Stimulated activated effector memory CD8-positive, alpha-beta T cell treated with anti-CD3 and anti-CD28 coated beads, Interleukin-12 subunit alpha, Interleukin-12 subunit beta, amount 100 ng/mL, for 72 hours (primary cell): ENCODE data around the gene ZMIZ1.

Source experiments
- ATAC-seq: fragments of 150-1000 bp; cut with Tn5 transposase; 2 replicates; pipeline ENCODE4 v1.10.0; 2021
- DNase-seq, 2 donors: peaks; one replicate each; pipeline ENCODE4 v3.0.0; 2021 to 2022; ENCODE audit warnings: low spot score in 2 of 2
- H3K27ac Mint-ChIP-seq: one replicate; pipeline ENCODE4 v1.8.0; 2022; ENCODE audit warnings: mild to moderate bottlenecking, mixed read lengths
- H3K36me3 Mint-ChIP-seq: one replicate; pipeline ENCODE4 v1.8.0; 2022; ENCODE audit warnings: mild to moderate bottlenecking, mixed read lengths
- H3K4me1 Mint-ChIP-seq: one replicate; pipeline ENCODE4 v1.8.0; 2022; ENCODE audit warnings: mixed read lengths
- H3K4me3 Mint-ChIP-seq: one replicate; pipeline ENCODE4 v1.8.0; 2022; ENCODE audit warnings: mild to moderate bottlenecking, mixed read lengths
- H3K9me3 Mint-ChIP-seq: one replicate; pipeline ENCODE4 v1.8.0; 2022; ENCODE audit warnings: mixed read lengths

ZMIZ1 gene

DNA sequence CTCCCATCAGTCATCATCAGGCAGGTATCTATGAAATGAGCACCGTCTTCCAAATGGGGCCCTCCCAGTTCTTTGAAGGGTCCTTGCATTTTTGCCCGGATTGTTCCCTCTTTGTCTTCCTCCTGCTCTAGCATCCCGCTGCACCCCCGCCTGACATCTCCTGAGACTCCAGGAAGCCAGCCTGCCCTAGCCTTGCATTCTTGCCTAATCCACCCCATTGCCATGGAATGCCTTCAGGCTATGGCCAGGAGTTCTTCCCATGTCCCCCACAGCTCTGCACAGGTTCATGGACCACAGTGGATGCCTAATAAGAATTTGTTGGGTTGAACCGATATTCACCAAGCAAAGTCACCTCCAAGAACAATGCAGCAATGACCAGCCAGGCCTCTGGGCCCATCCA is 62.1 kb downstream of the ZMIZ1 start:
- H3K36me3 Mint-ChIP-seq, result peaks cover 14% of the 10 kb centered on the region
- peaks cover 22% of the 10 kb centered on the region for H3K4me1 Mint-ChIP-seq
- ATAC-seq, result no peak
- H3K4me3 Mint-ChIP-seq, result no peak overlapping the region
- H3K27ac Mint-ChIP-seq, result peak overlapping the region; percentile 82
- DNase-seq, result no peak
- no peaks in the 10 kb centered on the region for H3K9me3 Mint-ChIP-seq

DNA sequence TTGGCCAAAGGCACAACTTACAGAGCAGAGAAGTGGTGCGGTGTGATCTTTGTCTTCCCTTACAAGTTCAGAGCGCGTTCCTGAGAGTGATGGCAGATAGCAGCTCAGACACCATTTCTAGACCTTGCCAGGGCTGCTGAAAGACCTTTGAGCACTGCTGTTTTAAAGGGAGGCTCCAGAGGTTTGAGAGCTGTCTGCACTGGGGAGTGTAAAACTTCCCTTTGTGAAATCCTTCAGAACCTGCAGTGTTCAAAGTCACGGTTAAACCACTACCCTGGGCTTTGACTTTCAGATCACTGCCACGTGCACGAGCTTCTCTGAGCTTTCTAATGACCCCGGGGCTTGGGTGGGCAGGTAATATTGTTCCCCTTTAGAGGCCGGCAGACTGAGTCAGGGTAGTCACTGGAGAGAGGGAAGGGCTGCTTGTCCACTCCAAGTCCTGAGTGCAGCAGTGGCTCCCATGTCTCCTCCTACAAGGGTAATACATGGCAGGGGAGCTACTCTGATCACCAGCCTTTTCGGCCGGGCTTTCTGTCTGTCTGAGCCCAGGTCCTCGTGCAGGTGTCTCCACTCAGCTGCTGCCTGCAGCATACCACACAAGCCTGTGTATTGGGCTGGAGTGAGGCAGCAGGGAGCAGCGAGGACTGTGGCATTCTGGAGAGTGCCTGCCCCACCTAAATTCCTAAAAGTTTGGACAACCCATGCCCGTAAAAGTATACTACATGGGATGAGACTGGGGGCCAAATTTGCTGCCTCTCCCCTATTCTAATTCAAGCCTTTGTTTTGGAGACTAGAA is 63.3 kb downstream of the ZMIZ1 start:
- no peak for DNase-seq
- H3K36me3 Mint-ChIP-seq, result peaks cover 14% of the 10 kb centered on the region
- H3K4me1 Mint-ChIP-seq, result peaks cover 34% of the 10 kb centered on the region
- no peak overlapping the region for H3K4me3 Mint-ChIP-seq
- no peaks in the 10 kb centered on the region for H3K9me3 Mint-ChIP-seq
- ATAC-seq, result no peak
- H3K27ac Mint-ChIP-seq, result no peak overlapping the region

DNA sequence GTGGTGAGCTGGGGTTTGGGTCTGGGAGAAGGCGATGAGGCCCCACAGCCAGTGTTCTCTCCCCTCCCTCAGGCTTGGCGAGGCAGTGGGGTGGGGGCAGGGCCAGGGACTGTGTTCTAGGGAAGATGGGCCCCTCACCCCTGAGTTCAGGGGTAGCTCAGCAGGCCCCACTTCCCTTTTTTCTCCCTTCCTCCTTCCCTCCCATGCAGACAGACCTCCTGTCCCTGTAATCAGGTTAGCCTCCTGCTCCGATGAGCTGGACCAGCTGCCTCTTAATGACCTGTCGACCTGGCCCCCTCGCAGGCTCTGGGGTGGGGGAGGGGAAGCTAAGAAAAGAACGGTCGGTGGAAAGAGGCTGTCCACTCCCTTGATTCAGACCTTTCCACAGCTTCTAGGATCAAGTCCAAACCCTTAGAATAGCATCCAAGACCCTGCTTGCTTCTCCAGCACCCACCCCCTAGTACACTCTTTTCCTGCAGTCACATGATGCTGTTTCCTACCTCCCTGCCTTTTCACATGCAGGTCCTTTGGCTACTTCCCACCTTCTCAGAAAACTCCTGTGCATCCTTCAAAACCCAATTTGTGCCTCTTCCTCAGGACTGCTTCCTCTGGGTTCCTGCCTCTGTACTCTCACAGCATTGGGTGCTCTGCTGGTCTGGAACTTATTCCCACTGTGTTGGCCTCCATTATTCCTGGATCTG is 64.1 kb downstream of the ZMIZ1 start:
- DNase-seq, result no peak
- ATAC-seq, result no peak
- Mint-ChIP-seq H3K4me3 (no peak overlapping the region), H3K27ac (peak overlapping the region; percentile 10), H3K4me1 (peaks cover 42% of the 10 kb centered on the region), H3K36me3 (peaks cover 14% of the 10 kb centered on the region), H3K9me3 (no peaks in the 10 kb centered on the region)

DNA sequence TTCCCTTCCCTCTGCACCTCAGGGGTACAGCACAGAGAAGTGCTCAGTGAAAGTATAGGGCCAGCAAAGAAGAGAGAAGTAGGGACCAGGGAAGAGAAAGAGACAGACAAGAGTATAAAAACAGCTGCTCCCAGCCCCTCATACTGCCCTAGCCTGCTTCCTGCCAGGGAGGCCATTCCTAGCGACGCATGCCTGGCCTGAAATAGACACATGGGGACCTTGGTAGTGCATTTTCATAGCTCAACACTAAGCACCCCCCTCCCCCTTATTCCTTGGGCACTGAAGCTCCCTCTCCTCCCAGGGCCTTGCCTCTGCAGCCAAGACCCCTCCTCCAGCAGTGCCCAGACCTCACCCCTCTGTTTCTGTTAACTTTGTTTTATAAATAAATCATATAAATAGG is 64.7 kb downstream of the ZMIZ1 start:
- Mint-ChIP-seq H3K4me3 (no peak overlapping the region), H3K9me3 (no peaks in the 10 kb centered on the region), H3K36me3 (peaks cover 14% of the 10 kb centered on the region), H3K4me1 (peaks cover 44% of the 10 kb centered on the region), H3K27ac (peak overlapping the region; percentile 10)
- DNase-seq (no peak), ATAC-seq (no peak)

DNA sequence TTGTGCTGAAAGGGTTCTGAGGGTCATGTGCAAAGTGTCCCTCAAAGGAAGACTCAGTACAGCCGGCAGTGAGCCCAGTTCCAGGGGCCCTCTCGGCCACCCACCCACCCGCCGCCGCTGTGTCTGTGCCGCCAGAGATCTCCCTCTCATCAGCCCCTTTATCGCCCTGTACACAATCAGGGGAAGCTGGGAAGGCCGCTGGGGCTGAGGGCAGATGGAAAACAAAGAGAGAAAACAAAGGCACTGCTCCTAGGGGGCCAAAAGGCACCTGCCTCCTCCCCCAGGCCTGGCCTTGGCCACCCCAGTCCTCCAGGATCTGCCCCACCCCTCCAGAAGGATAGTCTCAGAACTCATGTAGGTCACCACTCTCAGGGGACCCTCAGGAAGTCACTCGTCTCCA is 67.0 kb downstream of the ZMIZ1 start:
- no peaks in the 10 kb centered on the region for H3K9me3 Mint-ChIP-seq
- DNase-seq (no peak), ATAC-seq (no peak)
- H3K4me3 Mint-ChIP-seq, result no peak overlapping the region
- peak overlapping the region; percentile 93 for H3K27ac Mint-ChIP-seq
- peaks cover 11% of the 10 kb centered on the region for H3K36me3 Mint-ChIP-seq
- H3K4me1 Mint-ChIP-seq, result peaks cover 43% of the 10 kb centered on the region

DNA sequence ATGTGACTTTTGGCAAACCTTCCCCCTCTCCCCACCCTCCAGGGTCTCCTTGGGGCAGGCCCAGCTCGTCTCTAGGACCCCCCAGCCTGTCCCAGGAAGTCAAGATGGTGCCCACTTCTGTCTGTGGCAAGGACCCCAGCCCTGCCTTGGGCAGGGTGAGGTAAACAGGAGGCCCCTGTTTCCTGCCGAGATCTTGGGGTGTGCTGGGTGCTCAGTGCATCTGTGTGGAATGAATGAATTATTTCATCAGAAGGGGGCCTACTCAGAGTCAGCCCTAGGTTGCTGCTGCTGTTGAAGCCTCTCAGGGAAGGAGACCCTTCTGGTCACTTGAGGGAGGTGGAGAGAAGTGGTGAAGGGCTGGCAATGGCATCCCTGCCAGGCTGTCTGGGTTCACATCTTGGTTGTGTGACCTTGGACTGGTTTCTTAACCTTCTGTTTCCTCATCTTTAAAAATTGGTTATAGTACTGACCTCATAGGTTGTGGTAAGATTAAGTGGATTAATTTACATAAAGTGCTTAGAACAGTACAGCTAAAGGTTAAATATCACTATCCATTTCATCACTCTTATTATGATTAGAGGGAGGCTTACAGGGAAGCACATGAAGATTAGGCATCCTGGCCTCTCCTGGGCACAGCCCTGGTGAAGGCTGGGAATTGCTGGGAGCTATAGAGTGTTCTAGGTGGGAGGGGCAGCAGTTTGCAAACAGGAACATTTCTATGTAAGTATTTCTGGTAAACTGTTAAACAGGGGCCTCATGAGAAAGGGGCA is 67.7 kb downstream of the ZMIZ1 start:
- Mint-ChIP-seq H3K4me1 (peaks cover 43% of the 10 kb centered on the region), H3K27ac (peak overlapping the region; percentile 93), H3K9me3 (no peaks in the 10 kb centered on the region), H3K4me3 (peak overlapping the region; percentile 64), H3K36me3 (peaks cover 5% of the 10 kb centered on the region)
- no peak for DNase-seq
- peak; percentile 35 for ATAC-seq

DNA sequence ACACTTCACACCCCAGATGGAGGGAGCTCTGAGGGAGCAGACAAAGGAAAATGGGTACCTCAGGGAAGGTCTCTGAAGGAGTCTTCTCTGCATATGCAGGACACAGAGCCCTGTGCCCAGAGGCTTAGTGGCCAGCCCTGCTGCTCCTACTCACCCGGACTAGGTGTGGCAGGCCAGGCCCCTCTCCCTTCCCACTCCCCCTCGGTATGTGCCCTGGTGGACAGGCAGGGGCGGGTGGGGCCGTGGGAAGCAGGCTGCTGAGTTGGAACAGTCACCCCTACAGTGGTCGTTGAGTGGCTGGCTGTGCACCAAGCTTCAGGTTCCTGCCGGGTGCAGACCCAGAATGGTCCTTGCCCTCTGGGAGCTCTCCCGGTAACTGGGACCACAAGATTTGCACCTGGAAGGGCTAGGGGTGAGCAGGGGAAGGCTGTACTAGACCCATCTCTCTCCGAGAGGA is 68.6 kb downstream of the ZMIZ1 start:
- H3K4me3 Mint-ChIP-seq, result peak overlapping the region; percentile 64
- ATAC-seq, result peak; percentile 15
- DNase-seq, result peak in 1 of 2 donors; percentile 67
- peaks cover 51% of the 10 kb centered on the region for H3K4me1 Mint-ChIP-seq
- peak overlapping the region; percentile 93 for H3K27ac Mint-ChIP-seq
- no peaks in the 10 kb centered on the region for H3K36me3 Mint-ChIP-seq
- H3K9me3 Mint-ChIP-seq, result no peaks in the 10 kb centered on the region

DNA sequence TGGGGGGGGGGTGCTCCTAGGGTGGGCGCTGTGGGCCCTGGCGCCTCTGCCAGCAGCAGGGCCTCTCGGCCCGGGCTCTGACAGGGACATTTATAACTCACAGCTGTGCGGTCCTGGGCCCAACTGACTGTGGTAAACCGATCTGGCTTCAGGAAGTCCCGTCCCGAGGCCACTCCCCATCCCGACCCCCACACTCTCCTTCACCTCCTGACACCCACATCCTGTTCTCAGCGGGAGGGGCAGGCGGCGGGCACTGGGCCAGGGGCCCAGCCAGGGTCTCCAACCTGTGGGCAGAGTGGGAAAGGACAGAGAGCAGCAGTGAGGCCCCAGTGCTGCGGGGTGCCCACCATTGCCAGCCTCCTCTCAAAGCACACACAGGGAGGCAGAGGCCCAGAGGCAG is 69.1 kb downstream of the ZMIZ1 start:
- no peaks in the 10 kb centered on the region for H3K9me3 Mint-ChIP-seq
- H3K4me3 Mint-ChIP-seq, result peak overlapping the region; percentile 64
- DNase-seq, result peak; percentile 12 to 78
- no peaks in the 10 kb centered on the region for H3K36me3 Mint-ChIP-seq
- peak overlapping the region; percentile 93 for H3K27ac Mint-ChIP-seq
- H3K4me1 Mint-ChIP-seq, result peaks cover 50% of the 10 kb centered on the region
- peak; percentile 88 for ATAC-seq

DNA sequence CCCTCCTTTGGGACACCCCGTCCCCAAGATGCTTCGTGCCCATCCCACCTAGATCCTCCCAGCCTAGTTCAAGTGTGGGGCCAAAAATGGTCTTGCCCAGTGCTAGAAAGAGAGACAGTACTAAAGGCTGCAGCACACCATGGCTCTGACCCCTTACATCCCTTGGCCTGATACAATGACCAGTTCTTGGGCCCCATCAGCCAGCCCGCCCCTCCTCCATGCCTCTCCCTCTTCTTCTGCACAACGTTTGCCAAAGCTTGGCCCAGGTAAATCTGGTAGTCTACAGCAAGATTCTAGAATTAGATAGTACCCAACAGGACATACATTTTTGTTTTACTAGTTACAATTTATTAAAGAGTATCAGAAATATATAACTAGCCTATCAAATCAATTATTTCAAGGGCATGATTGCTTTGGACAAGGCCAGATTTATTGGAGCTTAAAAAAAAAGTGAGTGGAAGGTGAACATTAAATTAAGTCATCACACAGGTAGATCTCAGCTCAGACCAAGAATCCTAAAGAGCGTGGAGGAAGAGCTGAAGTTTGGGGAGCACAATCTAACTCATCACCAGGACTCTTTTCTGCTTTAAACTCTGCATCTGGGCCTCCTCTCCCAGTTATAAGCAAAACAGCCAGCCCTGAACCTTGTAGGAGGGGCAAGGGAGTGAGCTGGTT is 69.8 kb downstream of the ZMIZ1 start:
- ATAC-seq (no peak), DNase-seq (no peak)
- Mint-ChIP-seq H3K36me3 (no peaks in the 10 kb centered on the region), H3K9me3 (no peaks in the 10 kb centered on the region), H3K27ac (peak overlapping the region; percentile 93), H3K4me1 (peaks cover 45% of the 10 kb centered on the region), H3K4me3 (peak overlapping the region; percentile 64)

DNA sequence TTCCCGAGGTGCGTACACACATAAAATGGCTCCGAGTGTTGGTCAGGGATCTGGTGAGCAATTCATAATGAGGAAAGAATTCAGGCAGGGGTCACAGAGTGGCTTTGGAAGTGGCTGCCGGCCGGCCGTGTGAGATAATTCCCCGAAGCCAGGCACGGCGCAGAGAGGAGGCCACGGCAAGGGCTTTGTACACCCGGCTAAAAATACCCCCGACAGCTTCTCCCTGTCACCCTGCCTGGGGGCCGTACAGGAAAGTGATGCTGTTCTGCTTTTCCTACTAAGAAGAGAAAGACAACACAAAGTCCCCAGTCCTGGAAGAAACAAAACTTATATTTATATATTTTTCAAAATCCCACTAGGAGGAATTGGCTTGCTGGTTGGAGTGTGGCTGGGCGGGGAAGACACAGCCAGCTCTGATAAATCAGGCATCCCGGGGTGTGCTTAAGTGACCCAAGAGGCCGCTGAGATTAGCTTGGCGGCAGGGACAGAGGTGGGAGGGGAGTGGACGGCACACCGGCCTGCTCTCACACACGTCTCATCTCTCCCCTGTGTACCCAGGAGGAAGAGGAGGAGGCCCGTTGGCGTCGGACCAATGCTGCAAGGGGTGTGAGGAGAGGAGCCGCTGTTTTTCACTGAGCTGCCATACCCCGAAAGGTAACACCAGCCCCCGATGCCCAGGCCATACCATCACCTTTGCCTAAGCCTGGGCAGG is 70.5 kb downstream of the ZMIZ1 start:
- ATAC-seq, result no peak
- Mint-ChIP-seq H3K36me3 (no peaks in the 10 kb centered on the region), H3K27ac (peak overlapping the region; percentile 93), H3K4me3 (no peak overlapping the region), H3K9me3 (no peaks in the 10 kb centered on the region), H3K4me1 (peaks cover 46% of the 10 kb centered on the region)
- no peak for DNase-seq

DNA sequence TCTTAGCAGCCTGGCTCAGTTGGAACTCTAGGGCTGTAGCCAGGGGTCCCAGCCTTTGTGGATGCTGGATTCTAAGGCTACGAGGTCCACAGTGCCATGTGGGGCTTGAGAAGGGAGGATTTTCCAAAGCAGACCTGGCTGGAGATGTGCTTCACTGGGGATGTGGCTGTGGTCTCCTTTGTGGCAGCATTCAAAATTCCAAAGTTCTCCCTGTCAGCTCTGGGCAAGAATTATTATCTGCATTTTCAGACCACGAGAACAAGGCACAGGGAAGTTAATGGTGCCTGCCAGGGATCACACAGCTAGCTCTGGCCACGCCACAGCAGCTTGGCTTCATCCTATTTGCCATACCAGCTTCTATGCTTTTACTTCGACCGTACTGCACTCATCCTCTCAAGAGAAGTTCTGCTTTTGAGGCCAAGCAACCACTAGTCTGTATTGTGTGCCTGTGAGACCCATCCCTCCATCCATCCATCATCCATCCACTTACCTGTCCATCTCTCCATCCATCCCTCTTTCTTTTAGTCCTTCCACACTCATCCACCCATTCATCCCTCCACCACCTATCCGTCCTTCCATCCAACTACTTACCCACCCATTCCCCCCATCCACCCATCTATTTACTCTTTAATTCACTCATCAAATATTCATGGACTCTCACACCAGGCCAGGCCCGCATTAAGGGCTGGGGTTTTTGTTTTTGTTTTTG is 71.5 kb downstream of the ZMIZ1 start:
- Mint-ChIP-seq H3K9me3 (no peaks in the 10 kb centered on the region), H3K27ac (no peak overlapping the region), H3K4me3 (no peak overlapping the region), H3K4me1 (peaks cover 56% of the 10 kb centered on the region), H3K36me3 (no peaks in the 10 kb centered on the region)
- no peak for ATAC-seq
- DNase-seq, result no peak

DNA sequence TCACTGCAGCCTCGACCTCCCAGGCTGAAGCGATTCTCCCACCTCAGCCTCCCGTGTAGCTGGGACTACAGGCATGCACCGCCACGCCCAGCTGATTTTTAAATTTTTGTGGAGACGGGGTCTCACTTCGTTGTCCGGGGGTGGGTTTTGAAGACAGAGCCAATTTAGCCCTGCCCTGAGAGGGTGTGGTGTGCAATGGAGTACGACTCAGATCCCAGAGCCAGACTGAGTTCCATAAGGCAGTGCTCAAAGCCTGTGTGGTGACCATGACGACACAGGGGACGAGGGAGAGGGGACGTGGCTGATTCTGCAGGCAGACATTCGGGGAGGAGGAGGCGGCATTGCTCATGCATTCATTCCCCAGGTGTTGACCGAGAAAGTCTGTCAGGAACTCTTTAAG is 72.1 kb downstream of the ZMIZ1 start:
- no peaks in the 10 kb centered on the region for H3K9me3 Mint-ChIP-seq
- H3K36me3 Mint-ChIP-seq, result no peaks in the 10 kb centered on the region
- no peak overlapping the region for H3K4me3 Mint-ChIP-seq
- H3K4me1 Mint-ChIP-seq, result peaks cover 54% of the 10 kb centered on the region
- H3K27ac Mint-ChIP-seq, result no peak overlapping the region
- ATAC-seq (no peak), DNase-seq (no peak)

DNA sequence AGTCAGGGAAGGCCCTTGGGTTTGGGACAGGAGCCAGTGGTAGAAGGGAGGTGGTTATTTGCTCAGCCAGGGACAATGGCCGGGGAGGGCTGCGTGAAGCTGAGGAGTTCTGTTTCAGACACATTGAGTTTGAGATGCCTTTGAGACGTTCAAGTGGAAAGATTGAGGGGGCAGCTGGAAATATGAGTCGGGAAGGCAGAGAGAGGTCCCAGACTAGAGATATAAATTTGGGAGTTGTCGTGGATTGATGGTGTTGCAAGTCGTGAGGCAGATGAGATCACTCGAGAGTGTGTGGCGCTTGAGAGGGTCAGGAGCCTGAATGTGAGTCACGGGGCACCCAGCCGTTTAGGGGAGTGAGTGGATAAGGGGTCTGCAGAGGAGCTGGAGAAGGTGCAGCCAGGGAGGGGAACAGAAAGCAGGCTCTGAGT is 73.3 kb downstream of the ZMIZ1 start:
- Mint-ChIP-seq H3K27ac (no peak overlapping the region), H3K4me3 (no peak overlapping the region), H3K4me1 (peaks cover 42% of the 10 kb centered on the region), H3K9me3 (no peaks in the 10 kb centered on the region), H3K36me3 (no peaks in the 10 kb centered on the region)
- DNase-seq, result no peak
- ATAC-seq, result no peak
